Mammary epithelial cell (primary cell): ENCODE data around the gene PCNX1.

Experiments
- CTCF ChIP-seq, 2 donors: IDR thresholded peaks in 1 of 2; conservative IDR thresholded peaks in 1 of 2; 2 replicates each; pipeline ENCODE4 v1.5.1; 2011 to 2012; ENCODE audit warnings: inconsistent platforms in 2 of 2, low read length in 2 of 2, mild to moderate bottlenecking in 2 of 2, control low read depth in 1 of 2, low read depth in 1 of 2; ENCODE audit not compliant: insufficient read depth in 1 of 2; ENCODE audit errors: extremely low read depth in 1 of 2
- EZH2 ChIP-seq: IDR thresholded peaks from 2 replicates; pipeline ENCODE4 v1.6.1; 2012; ENCODE audit warnings: low read length, inconsistent platforms, borderline replicate concordance

- TF ChIP-seq CTCF (conservative IDR thresholded peaks at IDR 0.05 in 1 of 2, IDR thresholded peaks at IDR 0.05 in 1 of 2; ENCODE audit: extremely low read depth in 1 of 2, insufficient read depth in 1 of 2, low read depth in 1 of 2, low read length in 2 of 2) (no peak), EZH2 (no peak)
These were observed 92.8 kb downstream of the PCNX1 start for GRCh38 chr14:71000091-71000490.
